H1 (cell line): ENCODE measurements around the gene MYL3. TPM values are rescaled to one million over a fixed set of nuclear protein-coding genes. Genes with fewer than 3 reads are reported as not detected.
A peak's percentile ranks its signal among the peaks of the same experiment; 100 is the strongest.

Experiments used
- CTCF ChIA-PET: fragments of 300-600 bp; sonication (Branson Sonifier 250); formaldehyde crosslinking; loops from one replicate; lab custom pipeline; 2021; ENCODE audit not compliant: partially characterized antibody; lab: Charles Lee
- POLR2A ChIA-PET: fragments of 300-600 bp; sonication (Branson Sonifier 250); formaldehyde crosslinking; loops from one replicate; lab custom pipeline; 2021; ENCODE audit warnings: inconsistent platforms; ENCODE audit not compliant: partially characterized antibody; lab: Charles Lee
- DNase-seq, 2 experiments: peaks; one replicate each; pipeline versions ENCODE4 v3.0.0 to v3.0.0-alpha.2; 2010 to 2022; ENCODE audit warnings: low spot score in 2 of 2, low read depth in 1 of 2, mixed read lengths in 1 of 2
- FAIRE-seq: peaks from 2 replicates; lab custom pipeline; 2011; peaks lifted over from hg19 to GRCh38; lab: Jason Lieb, UNC
- H2AFZ ChIP-seq: 2 replicates; pipeline ENCODE4 v1.8.1; 2012; ENCODE audit warnings: low read length, inconsistent platforms
- H2AK5ac ChIP-seq: 2 replicates; pipeline ENCODE4 v1.6.1; 2013; ENCODE audit warnings: low read depth, low read length
- H2BK120ac ChIP-seq: replicated peaks from 2 replicates; pipeline ENCODE3; 2013; ENCODE audit warnings: low read depth, low read length, inconsistent platforms
- H2BK12ac ChIP-seq: 2 replicates; pipeline ENCODE4 v1.6.1; 2013; ENCODE audit warnings: low read depth, low read length
- H2BK15ac ChIP-seq: 2 replicates; pipeline ENCODE4 v1.6.1; 2013; ENCODE audit warnings: low read length
- H2BK20ac ChIP-seq: 2 replicates; pipeline ENCODE4 v1.6.1; 2013; ENCODE audit warnings: low read length
- H2BK5ac ChIP-seq: 2 replicates; pipeline ENCODE4 v1.6.1; 2013; ENCODE audit warnings: low read depth, low read length
- H3K14ac ChIP-seq: 2 replicates; pipeline ENCODE4 v1.6.1; 2013; ENCODE audit warnings: inconsistent platforms; ENCODE audit not compliant: insufficient read length
- H3K18ac ChIP-seq: 2 replicates; pipeline ENCODE4 v1.6.1; 2013; ENCODE audit warnings: low read length; ENCODE audit errors: extremely low read depth
- H3K23ac ChIP-seq: 2 replicates; pipeline ENCODE4 v1.6.1; 2013; ENCODE audit warnings: inconsistent platforms; ENCODE audit not compliant: insufficient read length
- H3K23me2 ChIP-seq: 2 replicates; pipeline ENCODE4 v1.6.1; 2013; ENCODE audit warnings: low read depth, low read length
- H3K27ac ChIP-seq: 2 replicates; pipeline ENCODE4 v1.6.1; 2011; ENCODE audit warnings: low read depth, low read length, inconsistent platforms
- H3K27me3 ChIP-seq, 4 experiments: replicated peaks in 1 of 4; 1 replicate in 1 of 4; 2 replicates in 3 of 4; pipeline versions ENCODE4 v1.6.1 to v1.8.1; 2011 to 2013; ENCODE audit warnings: low read length in 3 of 4, mild to moderate bottlenecking in 3 of 4, inconsistent platforms in 2 of 4, mixed read lengths in 2 of 4, moderate library complexity in 1 of 4; ENCODE audit not compliant: control insufficient read depth in 3 of 4, insufficient read depth in 3 of 4; ENCODE audit errors: extremely low read depth in 1 of 4
- H3K36me3 ChIP-seq, 4 experiments: 2 replicates each; pipeline versions ENCODE4 v1.6.1 to v1.8.1; 2011 to 2013; ENCODE audit warnings: mild to moderate bottlenecking in 4 of 4, low read length in 3 of 4, moderate library complexity in 2 of 4, control low read depth in 1 of 4, inconsistent platforms in 1 of 4; ENCODE audit not compliant: insufficient read depth in 4 of 4, control insufficient read depth in 2 of 4
- H3K4ac ChIP-seq: replicated peaks from 2 replicates; pipeline ENCODE3; 2013; ENCODE audit warnings: low read length, low read depth, mixed read lengths, inconsistent platforms; ENCODE audit not compliant: insufficient read length
- H3K4me1 ChIP-seq, 4 experiments: replicated peaks in 1 of 4; 1 replicate in 1 of 4; 2 replicates in 3 of 4; pipeline versions ENCODE4 v1.6.1 to v1.8.1; 2011 to 2013; ENCODE audit warnings: low read length in 3 of 4, inconsistent platforms in 2 of 4, mixed read lengths in 1 of 4; ENCODE audit not compliant: insufficient read depth in 4 of 4, control insufficient read depth in 3 of 4
- H3K4me2 ChIP-seq, 2 experiments: 2 replicates each; pipeline versions ENCODE4 v1.6.1 to v1.8.1; 2011 to 2013; ENCODE audit warnings: low read depth in 2 of 2, low read length in 2 of 2, control low read depth in 1 of 2, inconsistent platforms in 1 of 2, mild to moderate bottlenecking in 1 of 2; ENCODE audit not compliant: insufficient read depth in 1 of 2
- H3K4me3 ChIP-seq, 4 experiments: fragments of 200-600, 300-600 bp in 1 of 4; sonication (generic), shearing (Covaris generic), sonication (Bioruptor Twin) in 1 of 4; 2 replicates each; pipeline versions ENCODE4 v1.5.1 to v1.8.1; 2011 to 2016; ENCODE audit warnings: low read length in 4 of 4, low read depth in 3 of 4, control low read depth in 2 of 4, inconsistent platforms in 2 of 4, mild to moderate bottlenecking in 2 of 4, mixed read lengths in 1 of 4, moderate library complexity in 1 of 4; ENCODE audit not compliant: insufficient read depth in 2 of 4; ENCODE audit errors: extremely low read depth in 1 of 4
- H3K56ac ChIP-seq: replicated peaks from 2 replicates; pipeline ENCODE3; 2013; ENCODE audit warnings: low read depth, mild to moderate bottlenecking, mixed read lengths, low read length, inconsistent platforms; ENCODE audit not compliant: insufficient read length
- H3K79me1 ChIP-seq: 2 replicates; pipeline ENCODE4 v1.6.1; 2013; ENCODE audit warnings: low read depth, low read length, control low read depth
- H3K79me2 ChIP-seq, 2 experiments: 2 replicates each; pipeline versions ENCODE4 v1.6.1 to v1.8.1; 2012 to 2013; ENCODE audit warnings: low read length in 2 of 2, mild to moderate bottlenecking in 2 of 2, inconsistent platforms in 1 of 2; ENCODE audit not compliant: insufficient read depth in 2 of 2, control insufficient read depth in 1 of 2
- H3K9ac ChIP-seq, 4 experiments: replicated peaks in 1 of 4; 1 replicate in 1 of 4; 2 replicates in 3 of 4; pipeline versions ENCODE4 v1.6.1 to v1.8.1; 2011 to 2013; ENCODE audit warnings: low read depth in 3 of 4, low read length in 3 of 4, control low read depth in 2 of 4, mild to moderate bottlenecking in 2 of 4, moderate library complexity in 2 of 4, inconsistent platforms in 1 of 4; ENCODE audit errors: extremely low read depth in 1 of 4
- H3K9me3 ChIP-seq, 2 experiments: 2 replicates each; pipeline versions ENCODE4 v1.6.1 to v1.8.1; 2012 to 2013; ENCODE audit warnings: mild to moderate bottlenecking in 2 of 2, moderate library complexity in 2 of 2, control low read depth in 1 of 2, inconsistent platforms in 1 of 2, low read depth in 1 of 2, low read length in 1 of 2, mixed read lengths in 1 of 2; ENCODE audit not compliant: insufficient read depth in 2 of 2
- H4K20me1 ChIP-seq, 2 experiments: replicated peaks in 1 of 2; 2 replicates each; pipeline versions ENCODE3 to v1.8.1; 2011 to 2013; ENCODE audit warnings: inconsistent platforms in 2 of 2, low read length in 2 of 2, mild to moderate bottlenecking in 1 of 2; ENCODE audit not compliant: insufficient read depth in 2 of 2, control insufficient read depth in 1 of 2
- H4K5ac ChIP-seq: 2 replicates; pipeline ENCODE4 v1.6.1; 2013; ENCODE audit warnings: low read length, low read depth, mixed read lengths, inconsistent platforms; ENCODE audit not compliant: insufficient read length
- H4K8ac ChIP-seq: 2 replicates; pipeline ENCODE4 v1.8.0; 2013; ENCODE audit warnings: mild to moderate bottlenecking, moderate library complexity, low read length, inconsistent platforms; ENCODE audit not compliant: insufficient read depth; ENCODE audit errors: extremely low read depth
- H4K91ac ChIP-seq: replicated peaks from 2 replicates; pipeline ENCODE3; 2013; ENCODE audit warnings: low read length, mixed read lengths, inconsistent platforms; ENCODE audit not compliant: insufficient read length
- BRCA1 ChIP-seq: IDR thresholded peaks from 2 replicates; pipeline ENCODE4 v1.6.1; 2012; ENCODE audit warnings: low read depth, low read length, improper control_type of control experiment
- EGR1 ChIP-seq: IDR thresholded peaks from 2 replicates; pipeline ENCODE4 v1.6.1; 2011; ENCODE audit warnings: low read depth, low read length, borderline replicate concordance
- JUN ChIP-seq: IDR thresholded peaks from 2 replicates; pipeline ENCODE4 v1.6.1; 2011; ENCODE audit warnings: low read depth, mild to moderate bottlenecking, improper control_type of control experiment, low read length
- WGBS, 2 experiments: shearing (Covaris generic) in 1 of 2; methylation state at CpG; one replicate each; pipeline versions ENCODE4 v1.1.6 to v1.1.7; 2013 to 2015; ENCODE audit warnings: low lambda C conversion rate in 2 of 2, mixed read lengths in 2 of 2, inconsistent platforms in 1 of 2, low coverage in 1 of 2, missing lambda C conversion rate in 1 of 2; ENCODE audit not compliant: insufficient replicate concordance in 2 of 2, insufficient coverage in 1 of 2, insufficient read length in 1 of 2; ENCODE audit errors: extremely low coverage in 1 of 2, missing lambda C conversion rate in 1 of 2; 5-methylcytosine and 5-hydroxymethylcytosine counted together
- polyA plus RNA-seq, 7 experiments: library from polyadenylated mRNA; depleted of rRNA in 3 of 7; stranded (reverse) in 5 of 7; unstranded in 2 of 7; fragments of >200 nt in 5 of 7; fragments of 200-250 nt in 2 of 7; gene quantifications; 1 replicate in 5 of 7; 2 replicates in 1 of 7; 4 replicates in 1 of 7; pipeline versions ENCODE4 v1.2.1 to v1.2.3, GENCODE V29; 2011 to 2013; ENCODE audit warnings: missing spikeins in 2 of 7, mixed read lengths in 2 of 7
- total RNA-seq: library from RNA; stranded (reverse); fragmentation: NEBNext Ultra II Directional; extraction: Animal tissue kit (Norgen Biotek cat#: 25700); gene quantifications from 2 replicates; pipeline ENCODE4 v1.2.1, GENCODE V29; 2021

The MYL3 gene
- total and polyA plus RNA-seq, 2 of the 8 experiments (the other 6 are each of a cell fraction or from before 2014, with no cell fraction given), result 0.06 TPM; not detected in 1

GRCh38 chr3:46862369-46863025, 747 bp downstream of the MYL3 start:
- WGBS, 2 experiments, result 91% methylated on average over 7 of the region's 7 CpGs; no CpG with 5 or more reads in 1 of the 2 experiments
- H2BK15ac ChIP-seq, result no peak overlapping the region
- no peaks in the 10 kb centered on the region for H3K79me1 ChIP-seq
- CTCF ChIA-PET, result interaction anchor here (0.6 to 3.4 kb wide), 12 partner anchors 9 to 198 kb away, joined by 3 to 17 read pairs (median 3); partner anchors contain the start of gene PTH1R
- H3K4me3 ChIP-seq, result no peak overlapping the region
- H3K79me2 ChIP-seq, result no peaks in the 10 kb centered on the region
- no peak overlapping the region for H3K27ac ChIP-seq
- H2BK12ac ChIP-seq, result 0 out of 2 replicates have a peak overlapping the region, but pooled peaks have one; percentile 17
- no peak overlapping the region for H4K5ac ChIP-seq
- no peak overlapping the region for H3K18ac ChIP-seq
- H3K23ac ChIP-seq, result no peak overlapping the region
- no peaks in the 10 kb centered on the region for H4K20me1 ChIP-seq
- no peak for DNase-seq
- H2AFZ ChIP-seq, result no peak overlapping the region
- no peak overlapping the region for H2BK20ac ChIP-seq
- no peak overlapping the region for H2AK5ac ChIP-seq
- peak overlapping the region; percentile 9; the same call in 1 of the 2 replicates for H4K8ac ChIP-seq
- H3K14ac ChIP-seq, result no peak overlapping the region
- H2BK120ac ChIP-seq, result no peak overlapping the region
- H3K9me3 ChIP-seq, result no peaks in the 10 kb centered on the region
- H3K9ac ChIP-seq, result no peak overlapping the region
- H3K23me2 ChIP-seq, result no peaks in the 10 kb centered on the region
- TF ChIP-seq JUN (no peak), BRCA1 (no peak), EGR1 (no peak)
- POLR2A ChIA-PET, result interaction anchor here (1.4 to 1.5 kb wide), 2 partner anchors 12 to 17 kb away, joined by 3 to 5 read pairs; no protein-coding TSS in a partner anchor
- no peak for FAIRE-seq
- H3K4ac ChIP-seq, result no peak overlapping the region
- no peak overlapping the region for H3K4me2 ChIP-seq
- H3K56ac ChIP-seq, result no peak overlapping the region
- H3K27me3 ChIP-seq, result peaks cover 0 to 6% (median 2%) of the 10 kb centered on the region in 4 experiments; a peak in 3 of 7 replicates
- no peaks in the 10 kb centered on the region for H3K36me3 ChIP-seq
- H4K91ac ChIP-seq, result no peak overlapping the region
- no peak overlapping the region for H2BK5ac ChIP-seq
- H3K4me1 ChIP-seq, result no peaks in the 10 kb centered on the region; a peak in 2 of 7 replicates
